Renal pelvis (tissue), 4 donors: ENCODE measurements around the gene RBM17. TPM values are rescaled to one million over a fixed set of nuclear protein-coding genes. Genes with fewer than 3 reads are reported as not detected.
"Not testable (repeated sequence)": the region's sequence is repeated elsewhere in the genome, so short reads cannot be mapped to it uniquely, and the experiment has no call there.

Source experiments
- DNase-seq: peaks from one replicate; pipeline ENCODE4 v3.0.0-alpha.2; 2013
- polyA plus RNA-seq, 3 donors: library from polyadenylated mRNA; unstranded; fragments of 120-200 nt; gene quantifications; one replicate each; pipeline ENCODE4 v1.2.1, GENCODE V29; 2013; ENCODE audit not compliant: insufficient read length in 3 of 3

RBM17 gene
- polyA plus RNA-seq, 3 donors: 140 to 211 (median 193) TPM

- DNase-seq: no peak
Measured at GRCh38 chr10:6052247-6053221, 36.3 kb upstream of the RBM17 start.

DNA sequence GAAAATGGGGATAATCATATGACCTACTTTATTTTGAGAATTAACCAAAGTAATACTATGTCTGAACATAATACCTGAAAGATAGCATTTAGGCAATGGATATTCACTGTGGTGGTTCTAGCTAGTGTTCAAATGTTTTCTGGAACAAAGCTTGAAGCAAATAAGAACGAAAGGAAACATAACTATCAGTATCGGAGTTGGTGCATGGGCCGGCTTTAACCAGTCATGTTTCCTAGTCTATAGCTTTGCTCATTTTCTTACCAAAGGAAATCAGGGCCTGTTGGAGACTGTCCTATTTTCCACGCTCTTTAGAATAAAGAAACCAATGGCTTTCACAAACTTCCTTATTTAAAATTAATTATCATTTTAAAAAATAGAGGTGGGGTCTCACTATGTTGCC lies 35.5 kb upstream of the RBM17 start:
- no peak for DNase-seq

GRCh38 chr10:6053816-6054631 lies 34.8 kb upstream of the RBM17 start:
- peak; percentile 23 for DNase-seq

- DNase-seq: no peak
Measured at GRCh38 chr10:6054884-6055283, 34.0 kb upstream of the RBM17 start.

DNA sequence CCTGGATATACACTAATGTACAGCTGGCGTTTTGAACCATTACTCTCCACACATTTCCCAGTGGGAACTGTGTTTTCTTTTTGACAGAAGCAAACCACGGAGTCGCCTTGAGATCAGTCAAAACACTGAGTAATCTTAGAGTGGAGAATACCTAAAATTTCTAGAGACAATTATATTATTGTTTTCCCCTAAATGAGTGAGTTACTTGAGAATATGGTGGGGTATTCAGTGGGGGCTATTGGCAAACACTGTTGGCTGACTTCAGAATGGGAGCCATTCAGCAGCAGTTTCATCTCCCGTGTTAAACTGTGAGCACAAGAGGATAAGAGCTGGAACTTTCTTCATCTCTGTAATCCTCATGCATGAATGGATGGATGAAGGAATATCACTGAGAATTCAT lies 32.9 kb upstream of the RBM17 start:
- DNase-seq: no peak

GRCh38 chr10:6056411-6057135 lies 32.3 kb upstream of the RBM17 start:
- no peak for DNase-seq

GRCh38 chr10:6058682-6059475 lies 30.0 kb upstream of the RBM17 start:
- DNase-seq: no peak

GRCh38 chr10:6059506-6059905 lies 29.3 kb upstream of the RBM17 start:
- DNase-seq: no peak

DNA sequence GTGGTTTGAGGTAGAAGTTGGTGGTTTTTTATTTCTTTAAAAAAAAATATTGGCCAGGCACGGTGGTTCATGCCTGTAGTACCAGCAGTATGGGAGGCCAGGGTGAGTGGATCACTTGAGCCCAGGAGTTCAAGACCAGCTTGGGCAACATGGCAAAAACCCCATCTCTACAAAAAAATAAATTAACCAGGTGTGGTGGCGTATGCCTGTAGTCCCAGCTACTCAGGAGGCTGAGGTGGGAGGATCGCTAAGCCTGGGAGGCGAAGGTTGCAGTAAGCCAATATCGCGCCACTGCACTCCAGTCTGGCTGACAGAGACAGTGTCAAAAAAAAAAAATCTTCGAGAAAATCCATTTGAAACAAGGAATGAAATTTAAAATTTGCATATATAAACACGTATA lies 27.8 kb upstream of the RBM17 start:
- no peak for DNase-seq

DNA sequence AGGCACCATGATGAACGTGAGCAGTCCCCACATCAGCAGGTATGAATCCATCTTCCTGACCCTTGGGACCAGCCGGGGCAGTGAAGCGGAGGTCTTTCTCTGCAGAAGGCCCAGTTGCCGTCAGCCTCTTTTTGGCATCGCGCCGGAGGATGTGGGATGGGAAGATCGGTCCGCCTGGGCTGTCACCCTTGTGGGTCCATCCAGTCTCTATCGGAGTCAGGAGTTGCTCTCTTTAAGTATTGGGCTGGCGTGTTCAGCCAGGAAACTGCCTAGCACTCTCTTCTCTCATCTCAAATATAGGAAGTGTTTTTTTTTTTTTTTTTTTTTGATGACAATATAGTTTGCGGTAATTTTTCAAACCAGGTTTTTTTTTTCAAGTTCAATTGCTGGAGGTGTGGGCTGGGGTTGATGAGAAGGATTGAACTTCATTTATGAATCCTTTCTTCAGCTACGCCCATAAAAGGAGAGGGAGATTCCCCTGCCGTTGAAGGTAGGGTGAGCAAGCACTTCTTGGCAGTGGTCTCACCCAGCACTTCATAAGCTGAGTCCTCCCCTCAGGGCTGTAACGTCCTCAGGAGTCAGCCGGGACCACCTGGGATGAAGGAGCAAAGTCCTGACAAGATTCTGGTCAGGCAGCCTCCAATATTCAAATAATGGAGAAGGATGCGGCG lies 26.6 kb upstream of the RBM17 start, which contains the start of gene IL2RA:
Gene IL2RA, minus strand, starts transcription at position 267 of the 671 bp plus-strand sequence. Its CDS starts 216 bp downstream, at position 51.
- DNase-seq: no peak

- no peak for DNase-seq
Measured at GRCh38 chr10:6064119-6064518, 24.7 kb upstream of the RBM17 start.

DNA sequence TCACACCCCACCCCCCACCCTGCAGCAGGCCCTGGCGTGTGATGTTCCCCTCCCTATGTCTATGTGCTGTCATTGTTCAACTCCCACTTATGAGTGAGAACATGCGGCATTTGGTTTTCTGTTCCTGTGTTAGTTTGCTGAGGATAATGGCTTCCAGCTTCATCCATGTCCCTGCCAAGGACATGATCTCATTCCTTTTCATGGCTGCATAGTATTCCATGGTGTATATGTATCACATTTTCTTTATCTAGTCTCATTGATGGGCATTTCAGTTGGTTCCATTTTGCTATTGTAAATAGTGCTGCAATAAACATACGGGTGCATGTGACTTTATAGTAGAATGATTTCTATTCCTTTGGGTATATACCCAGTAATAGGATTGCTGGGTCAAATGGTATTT lies 24.1 kb upstream of the RBM17 start:
- DNase-seq: not testable (repeated sequence)

DNA sequence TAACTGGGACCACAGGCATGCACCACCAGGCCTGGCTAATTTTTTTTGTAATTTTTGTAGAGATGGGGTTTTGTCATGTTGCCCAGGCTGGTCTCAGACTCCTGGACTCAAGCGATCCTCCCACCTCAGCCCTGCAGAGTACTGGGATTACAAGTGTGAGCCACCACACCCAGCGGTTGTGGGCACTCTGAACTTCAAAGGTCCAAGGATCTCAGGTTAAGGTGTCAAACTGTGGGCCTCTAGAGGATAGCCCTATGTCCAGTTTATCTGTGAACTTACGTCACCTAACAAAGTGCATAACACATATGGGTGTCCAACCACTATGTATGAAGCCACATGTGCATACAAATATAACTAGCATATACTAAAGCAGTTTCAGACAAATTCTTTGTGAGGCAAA lies 23.4 kb upstream of the RBM17 start:
- DNase-seq: no peak

- no peak for DNase-seq
Measured at GRCh38 chr10:6065835-6066234, 23.0 kb upstream of the RBM17 start.

DNA sequence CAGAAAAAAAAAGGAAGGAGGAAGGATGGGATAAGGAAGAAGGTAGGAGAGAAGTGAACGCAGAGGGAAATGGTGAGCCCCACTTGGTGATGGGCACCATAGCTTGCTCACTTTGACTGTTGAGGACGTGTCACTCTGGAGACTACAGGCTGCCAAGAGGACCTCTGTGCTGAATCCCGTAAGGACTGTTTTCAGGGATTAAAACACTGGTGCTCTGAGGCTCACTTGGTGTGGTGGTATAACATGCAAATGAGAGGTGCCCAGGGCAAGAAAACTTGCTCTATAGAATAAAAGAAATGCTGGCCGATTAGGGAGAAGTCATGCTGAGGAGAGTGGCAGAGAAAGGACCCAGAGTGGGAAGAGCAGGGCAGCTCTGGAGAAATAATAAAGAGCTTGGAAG lies 21.4 kb upstream of the RBM17 start:
- no peak for DNase-seq

DNA sequence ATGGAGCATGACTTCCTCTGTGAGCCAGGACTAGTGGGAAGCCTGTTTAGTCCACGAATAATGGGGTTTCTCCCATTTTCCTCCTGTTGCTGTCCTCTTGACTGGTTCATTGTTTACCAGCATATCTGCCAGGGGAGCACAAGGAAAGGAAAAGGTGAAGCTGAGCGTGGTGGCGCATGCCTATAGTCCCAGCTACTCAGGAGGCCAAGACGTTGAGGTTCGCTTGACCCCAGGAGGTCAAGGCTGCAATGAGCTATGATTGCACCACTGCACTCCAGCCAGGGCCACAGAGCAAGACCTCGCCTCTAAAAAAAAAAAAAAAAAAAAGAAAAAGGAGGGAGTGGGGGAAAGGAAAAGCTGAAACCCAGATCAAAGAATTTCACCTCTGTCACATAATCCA lies 20.8 kb upstream of the RBM17 start:
- DNase-seq: no peak

DNA sequence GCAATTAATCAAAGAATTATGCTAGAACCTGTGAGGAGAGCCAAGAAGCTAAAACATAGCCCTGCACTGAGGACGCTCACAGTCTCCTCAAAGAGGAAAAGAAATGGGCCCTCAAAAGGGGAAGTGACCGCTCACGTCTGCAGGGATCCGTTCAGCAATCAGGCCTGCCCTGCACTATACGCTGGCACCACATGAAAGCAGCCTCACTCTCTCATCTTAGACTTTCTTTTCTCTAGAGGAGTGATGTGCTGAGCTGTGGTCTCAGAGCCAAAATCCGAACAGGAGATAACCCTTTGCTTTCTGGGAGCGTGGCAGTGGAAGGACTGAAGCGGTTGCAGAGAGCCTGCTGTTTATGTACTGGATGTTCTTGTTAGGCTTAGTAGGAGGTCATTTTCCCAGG lies 20.4 kb upstream of the RBM17 start:
- no peak for DNase-seq

GRCh38 chr10:6069081-6069931 lies 19.5 kb upstream of the RBM17 start:
- DNase-seq: no peak

GRCh38 chr10:6070660-6071059 lies 18.2 kb upstream of the RBM17 start:
- no peak for DNase-seq
